H9 (cell line): ENCODE data around the gene WBP1L. TPM values are rescaled to one million over a fixed set of nuclear protein-coding genes. Genes with fewer than 3 reads are reported as not detected.

Experiments used
- DNase-seq: peaks from one replicate; pipeline ENCODE4 v3.0.0-alpha.2; 2017
- H2AFZ ChIP-seq: one replicate; pipeline ENCODE4 v1.6.1; 2013; ENCODE audit warnings: mild to moderate bottlenecking, low read length, control low read depth, moderate library complexity
- H2AK5ac ChIP-seq: 2 replicates; pipeline ENCODE4 v1.6.1; 2013; ENCODE audit warnings: low read length, control low read depth, mixed read lengths; ENCODE audit not compliant: insufficient read length
- H2BK120ac ChIP-seq: one replicate; pipeline ENCODE4 v1.6.1; 2013; ENCODE audit warnings: low read depth, mild to moderate bottlenecking, low read length, control low read depth, inconsistent platforms; ENCODE audit not compliant: poor library complexity, severe bottlenecking
- H2BK12ac ChIP-seq: 2 replicates; pipeline ENCODE4 v1.6.1; 2013; ENCODE audit warnings: low read length, control low read depth, mixed read lengths, low read depth; ENCODE audit not compliant: insufficient read length
- H2BK15ac ChIP-seq: 2 replicates; pipeline ENCODE4 v1.6.1; 2013; ENCODE audit warnings: low read depth, low read length, control low read depth
- H2BK20ac ChIP-seq: one replicate; pipeline ENCODE4 v1.6.1; 2013; ENCODE audit warnings: low read depth, mild to moderate bottlenecking, low read length, control low read depth, inconsistent platforms; ENCODE audit not compliant: poor library complexity, severe bottlenecking
- H2BK5ac ChIP-seq: 2 replicates; pipeline ENCODE4 v1.6.1; 2013; ENCODE audit warnings: low read length, control low read depth, mixed read lengths; ENCODE audit not compliant: insufficient read length
- H3K14ac ChIP-seq: 2 replicates; pipeline ENCODE4 v1.6.1; 2013; ENCODE audit warnings: low read length, control low read depth; ENCODE audit not compliant: insufficient read depth
- H3K18ac ChIP-seq: 2 replicates; pipeline ENCODE4 v1.6.1; 2013; ENCODE audit warnings: low read depth, mild to moderate bottlenecking, mixed read lengths, low read length, control low read depth; ENCODE audit not compliant: insufficient read length
- H3K23ac ChIP-seq: 2 replicates; pipeline ENCODE4 v1.6.1; 2013; ENCODE audit warnings: low read length, control low read depth, mixed read lengths, low read depth; ENCODE audit not compliant: insufficient read length
- H3K23me2 ChIP-seq: 2 replicates; pipeline ENCODE4 v1.6.1; 2013; ENCODE audit warnings: low read depth, mild to moderate bottlenecking, mixed read lengths, low read length, control low read depth; ENCODE audit not compliant: insufficient read length, poor library complexity, severe bottlenecking
- H3K27ac ChIP-seq: 2 replicates; pipeline ENCODE4 v1.5.1; 2013; ENCODE audit warnings: low read length, control low read depth, mixed read lengths, low read depth; ENCODE audit not compliant: insufficient read length
- H3K27me3 ChIP-seq: 2 replicates; pipeline ENCODE4 v1.6.1; 2013; ENCODE audit warnings: low read length, control low read depth, inconsistent platforms; ENCODE audit not compliant: insufficient read depth
- H3K4ac ChIP-seq: 2 replicates; pipeline ENCODE4 v1.6.1; 2013; ENCODE audit warnings: low read depth, mild to moderate bottlenecking, control low read depth, inconsistent platforms, low read length, moderate library complexity
- H3K4me1 ChIP-seq: 2 replicates; pipeline ENCODE4 v1.6.1; 2013; ENCODE audit warnings: low read length, control low read depth, inconsistent platforms; ENCODE audit not compliant: insufficient read depth
- H3K4me2 ChIP-seq: 2 replicates; pipeline ENCODE4 v1.6.1; 2013; ENCODE audit warnings: low read length, control low read depth, mixed read lengths; ENCODE audit not compliant: insufficient read length, insufficient read depth
- H3K56ac ChIP-seq: 2 replicates; pipeline ENCODE4 v1.6.1; 2013; ENCODE audit warnings: low read depth, mild to moderate bottlenecking, mixed read lengths, low read length, control low read depth; ENCODE audit not compliant: insufficient read length
- H3K79me1 ChIP-seq: 2 replicates; pipeline ENCODE4 v1.6.1; 2013; ENCODE audit warnings: low read depth, mild to moderate bottlenecking, moderate library complexity, low read length, control low read depth, inconsistent platforms; ENCODE audit not compliant: insufficient read depth, poor library complexity, severe bottlenecking
- H3K79me2 ChIP-seq: 2 replicates; pipeline ENCODE4 v1.6.1; 2013; ENCODE audit warnings: low read length, control low read depth, inconsistent platforms; ENCODE audit not compliant: insufficient read depth
- H3K9ac ChIP-seq: 2 replicates; pipeline ENCODE4 v1.6.1; 2013; ENCODE audit warnings: low read length, control low read depth, mixed read lengths; ENCODE audit not compliant: insufficient read length; ENCODE audit errors: extremely low read depth
- H3K9me3 ChIP-seq: one replicate; pipeline ENCODE4 v1.6.1; 2013; ENCODE audit warnings: low read depth, low read length, inconsistent platforms; ENCODE audit not compliant: control insufficient read depth
- H3T11ph ChIP-seq: one replicate; pipeline ENCODE4 v1.6.1; 2013; ENCODE audit warnings: mild to moderate bottlenecking, low read length, control low read depth, inconsistent platforms
- H4K20me1 ChIP-seq: one replicate; pipeline ENCODE4 v1.6.1; 2013; ENCODE audit not compliant: control insufficient read depth, insufficient read length, insufficient read depth
- H4K5ac ChIP-seq: 2 replicates; pipeline ENCODE4 v1.6.1; 2013; ENCODE audit warnings: low read depth, mild to moderate bottlenecking, mixed read lengths, low read length, control low read depth; ENCODE audit not compliant: insufficient read length
- H4K8ac ChIP-seq: replicated peaks from 2 replicates; pipeline ENCODE4 v1.6.1; 2013; ENCODE audit warnings: low read length, control low read depth, mixed read lengths, low read depth; ENCODE audit not compliant: insufficient read length
- H4K91ac ChIP-seq: 2 replicates; pipeline ENCODE4 v1.6.1; 2013; ENCODE audit warnings: low read depth, mild to moderate bottlenecking, moderate library complexity, mixed read lengths, low read length, control low read depth; ENCODE audit not compliant: insufficient read length
- H3K27ac Mint-ChIP-seq, 3 experiments: 2 replicates in 2 of 3; 3 replicates in 1 of 3; pipeline ENCODE4 v1.8.0; 2020 to 2021; ENCODE audit warnings: mixed read lengths in 3 of 3, mild to moderate bottlenecking in 1 of 3, moderate library complexity in 1 of 3
- H3K27me3 Mint-ChIP-seq: 2 replicates; pipeline ENCODE4 v1.8.0; 2021; ENCODE audit warnings: low read depth, mild to moderate bottlenecking, moderate library complexity, mixed read lengths
- H3K36me3 Mint-ChIP-seq, 3 experiments: 2 replicates in 2 of 3; 3 replicates in 1 of 3; pipeline ENCODE4 v1.8.0; 2020 to 2021; ENCODE audit warnings: low read depth in 3 of 3, mixed read lengths in 3 of 3; ENCODE audit not compliant: insufficient read depth in 1 of 3
- H3K4me1 Mint-ChIP-seq, 2 experiments: 2 replicates each; pipeline ENCODE4 v1.8.0; 2020; ENCODE audit warnings: mixed read lengths in 2 of 2
- H3K4me3 Mint-ChIP-seq, 2 experiments: 2 replicates in 1 of 2; 3 replicates in 1 of 2; pipeline ENCODE4 v1.8.0; 2020 to 2021; ENCODE audit warnings: mild to moderate bottlenecking in 2 of 2, mixed read lengths in 2 of 2, moderate library complexity in 1 of 2
- H3K9me3 Mint-ChIP-seq, 2 experiments: 2 replicates in 1 of 2; 3 replicates in 1 of 2; pipeline ENCODE4 v1.8.0; 2020; ENCODE audit warnings: mild to moderate bottlenecking in 2 of 2, mixed read lengths in 2 of 2, moderate library complexity in 1 of 2
- WGBS: extraction: QIAGEN DNeasy Blood & Tissue Kit; methylation state at CpG from one replicate; pipeline ENCODE4 v1.1.7; 2013; ENCODE audit warnings: missing lambda C conversion rate, low lambda C conversion rate, mixed read lengths; ENCODE audit not compliant: insufficient read length; ENCODE audit errors: extremely low coverage; 5-methylcytosine and 5-hydroxymethylcytosine counted together
- total RNA-seq: library from RNA; stranded (reverse); gene quantifications from 2 replicates; pipeline ENCODE4 v1.2.1, GENCODE V29; 2021
- TF ChIP-seq, protein P1 (sequence below): fragments of 200-600 bp; sonication (generic); conservative IDR thresholded peaks from 3 replicates; pipeline ENCODE4 v1.8.0; 2021; ENCODE audit warnings: antibody characterized with exemption, mild to moderate bottlenecking

WBP1L gene
- total RNA-seq, 1 experiment from 2014 or later = 23.8 TPM

DNA sequence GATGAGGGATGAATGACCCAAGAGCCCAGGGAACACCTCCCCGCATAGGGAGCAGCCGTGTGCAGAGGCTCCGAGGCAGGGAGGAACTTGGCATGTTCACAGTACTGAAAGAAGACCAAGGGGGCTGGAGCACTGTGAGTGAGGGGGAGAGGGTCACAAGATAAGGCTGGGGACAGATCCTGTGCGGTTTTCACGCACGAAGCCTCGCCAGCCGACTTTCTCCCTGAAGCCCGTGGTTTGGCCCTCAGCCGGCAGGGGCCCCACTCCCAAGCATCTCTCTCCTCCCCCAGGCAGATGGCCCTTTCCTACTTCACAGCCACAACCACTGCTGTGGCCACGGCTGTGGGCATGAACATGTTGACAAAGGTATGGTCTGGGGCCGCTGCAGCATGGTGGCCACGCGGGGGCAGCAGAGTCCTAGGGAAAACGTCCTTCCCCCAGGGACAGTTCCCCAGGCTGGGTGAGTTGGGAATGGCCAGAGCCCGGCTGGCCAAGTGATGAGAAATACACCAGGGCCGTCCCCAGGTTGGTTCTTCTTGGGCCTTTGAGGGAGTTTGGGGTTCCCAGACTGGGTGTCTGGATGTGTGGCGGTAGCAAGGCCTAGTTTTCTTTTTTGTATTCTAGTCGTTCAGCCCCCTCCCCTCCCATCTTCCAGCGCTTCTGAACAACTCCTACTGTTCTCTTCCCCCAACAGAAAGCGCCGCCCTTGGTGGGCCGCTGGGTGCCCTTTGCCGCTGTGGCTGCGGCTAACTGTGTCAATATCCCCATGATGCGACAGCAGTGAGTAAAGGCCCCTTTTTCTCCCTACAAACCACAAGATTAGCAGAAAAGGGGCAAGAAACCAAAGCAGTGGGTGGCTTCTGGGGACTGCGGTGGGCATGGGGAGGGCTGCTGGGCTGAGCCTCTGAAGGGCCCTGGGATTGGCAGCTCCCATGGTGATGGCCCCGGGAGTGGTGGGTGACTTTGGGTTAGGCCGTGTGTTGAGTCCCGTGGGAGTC is 14.4 kb upstream of the WBP1L start:
- Histone ChIP-seq H3K27me3 (no peaks in the 10 kb centered on the region), H3K9me3 (no peaks in the 10 kb centered on the region), H3K23me2 (no peaks in the 10 kb centered on the region), H3K23ac (no peak overlapping the region), H3K9ac (no peak overlapping the region), H4K5ac (no peak overlapping the region), H2BK12ac (no peak overlapping the region), H4K91ac (no peak overlapping the region), H2BK5ac (no peak overlapping the region), H4K20me1 (no peaks in the 10 kb centered on the region), H4K8ac (no peak overlapping the region), H2AK5ac (no peak overlapping the region), H2AFZ (no peak overlapping the region), H2BK15ac (no peak overlapping the region), H2BK20ac (no peak overlapping the region), H3K27ac (no peak overlapping the region), H3K4ac (no peak overlapping the region), H3K4me2 (no peak overlapping the region), H3K79me1 (peaks cover 4% of the 10 kb centered on the region), H3K79me2 (0 out of 2 replicates have a peak, but pooled peaks cover 1% of the 10 kb centered on the region), H3K4me1 (no peaks in the 10 kb centered on the region), H3K56ac (no peak overlapping the region), H3K14ac (no peak overlapping the region), H3T11ph (no peak overlapping the region), H2BK120ac (no peak overlapping the region), H3K18ac (no peak overlapping the region)
- no peak overlapping the region for H3K4me3 Mint-ChIP-seq
- H3K36me3 Mint-ChIP-seq = peaks cover 36 to 80% (median 74%) of the 10 kb centered on the region in 3 experiments; a peak in 6 of 7 replicates
- WGBS = no CpG with 5 or more reads among the region's 30 CpGs
- H3K27me3 Mint-ChIP-seq = no peaks in the 10 kb centered on the region
- no peaks in the 10 kb centered on the region for H3K9me3 Mint-ChIP-seq
- H3K27ac Mint-ChIP-seq = peak overlapping the region in 2 of 3 experiments; percentile 63 to 94; a peak in 3 of 7 replicates
- H3K4me1 Mint-ChIP-seq = peaks cover 0 to 5% of the 10 kb centered on the region in 2 experiments; a peak in 1 of 4 replicates
- peak; percentile 88 for DNase-seq
- TF ChIP-seq, protein P1, sequence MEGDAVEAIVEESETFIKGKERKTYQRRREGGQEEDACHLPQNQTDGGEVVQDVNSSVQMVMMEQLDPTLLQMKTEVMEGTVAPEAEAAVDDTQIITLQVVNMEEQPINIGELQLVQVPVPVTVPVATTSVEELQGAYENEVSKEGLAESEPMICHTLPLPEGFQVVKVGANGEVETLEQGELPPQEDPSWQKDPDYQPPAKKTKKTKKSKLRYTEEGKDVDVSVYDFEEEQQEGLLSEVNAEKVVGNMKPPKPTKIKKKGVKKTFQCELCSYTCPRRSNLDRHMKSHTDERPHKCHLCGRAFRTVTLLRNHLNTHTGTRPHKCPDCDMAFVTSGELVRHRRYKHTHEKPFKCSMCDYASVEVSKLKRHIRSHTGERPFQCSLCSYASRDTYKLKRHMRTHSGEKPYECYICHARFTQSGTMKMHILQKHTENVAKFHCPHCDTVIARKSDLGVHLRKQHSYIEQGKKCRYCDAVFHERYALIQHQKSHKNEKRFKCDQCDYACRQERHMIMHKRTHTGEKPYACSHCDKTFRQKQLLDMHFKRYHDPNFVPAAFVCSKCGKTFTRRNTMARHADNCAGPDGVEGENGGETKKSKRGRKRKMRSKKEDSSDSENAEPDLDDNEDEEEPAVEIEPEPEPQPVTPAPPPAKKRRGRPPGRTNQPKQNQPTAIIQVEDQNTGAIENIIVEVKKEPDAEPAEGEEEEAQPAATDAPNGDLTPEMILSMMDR = peak; percentile 94
